Measurements from ENCODE around the gene GAL3ST1.

GRCh38 chr22:30516273-30516672 is 58.2 kb downstream of the GAL3ST1 start:
- TF ChIP-seq GABPA (IDR thresholded peaks at IDR 0.05; ENCODE audit: low read depth) = no peak
- TF ChIP-seq EP300 (IDR thresholded peaks at IDR 0.05; ENCODE audit: borderline replicate concordance in 1 of 2, low read depth in 1 of 2, low read length in 1 of 2) = no peak
- no peak for TF ChIP-seq USF2 (IDR thresholded peaks at IDR 0.05; ENCODE audit: borderline replicate concordance, low read depth, low read length)
- no peak for TF ChIP-seq FOXM1 (IDR thresholded peaks at IDR 0.05; ENCODE audit: low read depth)
- no peak for TF ChIP-seq CTCF (IDR thresholded peaks at IDR 0.05)
- no peak for TF ChIP-seq POLR2AphosphoS5 (IDR thresholded peaks at IDR 0.05; ENCODE audit: low read depth, low read length)
- TF ChIP-seq RCOR1 (IDR thresholded peaks at IDR 0.05; ENCODE audit: low read length) = no peak
- no peak for TF ChIP-seq NFIC (IDR thresholded peaks at IDR 0.05; ENCODE audit: borderline replicate concordance)
- no peak for TF ChIP-seq RAD21 (IDR thresholded peaks at IDR 0.05; ENCODE audit: low read length)
- TF ChIP-seq MAX (IDR thresholded peaks at IDR 0.05; ENCODE audit: low read depth) = no peak
- TF ChIP-seq MXI1 (IDR thresholded peaks at IDR 0.05; ENCODE audit: low read depth, low read length) = no peak
- no peak for TF ChIP-seq TAF1 (IDR thresholded peaks at IDR 0.05; ENCODE audit: borderline replicate concordance, low read depth, low read length)
- no peak for TF ChIP-seq SMC3 (IDR thresholded peaks at IDR 0.05; ENCODE audit: low read depth, low read length)
- TF ChIP-seq FOSL2 (IDR thresholded peaks at IDR 0.05; ENCODE audit: borderline replicate concordance, low read depth) = no peak
